ENCODE measurements around the gene TMEM233.

TMEM233 gene

DNA sequence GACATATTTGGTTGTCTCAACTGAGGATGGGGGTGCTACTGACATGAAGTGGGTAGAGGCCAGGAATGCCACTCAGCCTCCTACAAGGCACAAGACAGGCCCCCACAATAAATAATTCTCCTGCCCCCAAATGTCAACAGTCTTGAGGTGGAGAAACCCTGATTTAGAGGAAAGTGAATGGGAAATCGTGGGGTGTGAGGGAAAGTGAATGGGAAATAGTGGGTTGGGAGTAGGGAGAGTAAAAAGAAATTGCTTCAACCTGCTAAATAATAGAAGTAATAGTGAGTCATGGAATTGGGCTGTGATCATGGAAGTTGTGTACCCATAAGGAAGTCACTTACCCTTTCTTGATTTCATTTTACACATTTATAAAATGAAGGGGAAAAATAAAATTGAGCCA, 16.7 kb upstream of the TMEM233 start:
- H3K36me3 ChIP-seq (ENCODE audit: control insufficient read depth in 1 of 2, insufficient read depth in 2 of 2, low read length in 2 of 2): no peaks in the 10 kb centered on the region
- H3K4me1 ChIP-seq (ENCODE audit: control insufficient read depth in 1 of 2, insufficient read depth in 2 of 2, low read length in 2 of 2): no peaks in the 10 kb centered on the region
- H3K9me3 ChIP-seq (ENCODE audit: control insufficient read depth in 1 of 2, low read length in 2 of 2): no peaks in the 10 kb centered on the region
- H3K4me3 ChIP-seq (ENCODE audit: low read depth in 1 of 2, low read length in 2 of 2): no peak overlapping the region
- no peaks in the 10 kb centered on the region for H3K27me3 ChIP-seq (ENCODE audit: control insufficient read depth in 1 of 2, insufficient read depth in 2 of 2, low read length in 2 of 2)
- no peak overlapping the region for H3K27ac ChIP-seq (ENCODE audit: low read depth, low read length)
- no peak overlapping the region for H3K9ac ChIP-seq (ENCODE audit: low read depth in 1 of 2, low read length in 2 of 2)

DNA sequence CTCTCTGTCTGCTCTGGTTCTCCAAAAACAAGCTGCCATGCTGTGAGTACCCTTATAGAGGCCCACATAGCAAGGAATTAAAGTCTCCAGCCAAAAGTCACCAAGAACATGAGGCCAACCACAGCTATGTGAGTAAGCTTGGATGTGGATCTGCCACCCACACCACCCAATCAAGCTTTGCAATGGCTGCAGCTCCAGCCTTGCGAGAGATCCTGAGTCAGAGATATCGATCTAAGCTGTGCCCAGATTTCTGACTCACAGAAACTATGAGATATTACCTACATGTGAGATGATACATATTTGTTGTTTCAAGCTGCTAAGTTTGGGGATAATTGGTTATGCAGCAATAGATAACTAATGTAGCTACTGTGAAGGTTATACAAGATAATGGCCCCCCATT, 15.5 kb upstream of the TMEM233 start:
- Histone ChIP-seq H3K9me3 (ENCODE audit: control insufficient read depth in 1 of 2, low read length in 2 of 2) (no peaks in the 10 kb centered on the region), H3K4me3 (ENCODE audit: low read depth in 1 of 2, low read length in 2 of 2) (no peak overlapping the region), H3K9ac (ENCODE audit: low read depth in 1 of 2, low read length in 2 of 2) (no peak overlapping the region), H3K27ac (ENCODE audit: low read depth, low read length) (no peak overlapping the region), H3K27me3 (ENCODE audit: control insufficient read depth in 1 of 2, insufficient read depth in 2 of 2, low read length in 2 of 2) (no peaks in the 10 kb centered on the region), H3K4me1 (ENCODE audit: control insufficient read depth in 1 of 2, insufficient read depth in 2 of 2, low read length in 2 of 2) (no peaks in the 10 kb centered on the region), H3K36me3 (ENCODE audit: control insufficient read depth in 1 of 2, insufficient read depth in 2 of 2, low read length in 2 of 2) (no peaks in the 10 kb centered on the region)

DNA sequence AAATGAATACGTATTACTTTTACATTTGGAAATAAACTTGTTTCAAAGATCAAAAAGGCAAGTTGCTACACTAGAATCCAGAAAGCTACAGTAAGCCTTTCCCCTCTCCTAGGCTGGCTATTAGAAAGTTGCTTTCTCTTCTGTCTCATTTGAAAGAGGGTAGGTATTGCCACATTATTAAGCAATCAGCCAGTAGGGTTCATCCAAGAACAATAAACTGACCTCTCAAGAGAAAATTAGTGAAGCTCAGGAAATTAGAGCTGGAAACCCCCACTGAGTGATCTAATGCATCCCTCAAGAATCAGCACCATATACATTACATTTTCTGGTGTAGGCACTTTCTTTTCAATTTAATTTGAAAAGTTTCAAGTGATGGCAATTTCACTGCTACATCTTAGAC, 4.5 kb upstream of the TMEM233 start:
- Histone ChIP-seq H3K9me3 (ENCODE audit: control insufficient read depth in 1 of 2, low read length in 2 of 2) (no peaks in the 10 kb centered on the region), H3K4me1 (ENCODE audit: control insufficient read depth in 1 of 2, insufficient read depth in 2 of 2, low read length in 2 of 2) (no peaks in the 10 kb centered on the region), H3K36me3 (ENCODE audit: control insufficient read depth in 1 of 2, insufficient read depth in 2 of 2, low read length in 2 of 2) (no peaks in the 10 kb centered on the region), H3K27me3 (ENCODE audit: control insufficient read depth in 1 of 2, insufficient read depth in 2 of 2, low read length in 2 of 2) (peaks cover 0 to 12% of the 10 kb centered on the region in 2 donors), H3K9ac (ENCODE audit: low read depth in 1 of 2, low read length in 2 of 2) (no peak overlapping the region), H3K27ac (ENCODE audit: low read depth, low read length) (no peak overlapping the region), H3K4me3 (ENCODE audit: low read depth in 1 of 2, low read length in 2 of 2) (no peak overlapping the region)

DNA sequence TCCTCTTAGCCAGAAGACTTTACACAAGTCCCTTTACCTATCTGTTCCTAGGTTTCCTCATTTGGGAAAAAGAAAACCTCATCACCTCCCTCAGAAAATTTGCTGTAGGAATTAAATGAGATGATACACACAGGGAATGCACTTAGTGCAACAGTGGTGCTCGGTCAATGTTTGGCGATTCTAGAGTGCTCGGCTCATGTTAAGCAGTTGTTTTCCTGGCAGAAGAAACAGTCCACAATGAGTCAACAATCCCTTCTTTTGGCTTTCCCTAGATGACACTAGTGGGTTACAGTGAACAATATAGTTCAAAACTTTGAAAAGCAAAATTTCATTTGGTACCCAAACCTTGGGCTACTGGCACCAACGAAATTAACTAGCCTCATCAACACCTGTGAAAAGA, 3.9 kb upstream of the TMEM233 start:
- no peak overlapping the region for H3K4me3 ChIP-seq (ENCODE audit: low read depth in 1 of 2, low read length in 2 of 2)
- H3K27me3 ChIP-seq (ENCODE audit: control insufficient read depth in 1 of 2, insufficient read depth in 2 of 2, low read length in 2 of 2): peaks cover 0 to 18% of the 10 kb centered on the region in 2 donors
- H3K27ac ChIP-seq (ENCODE audit: low read depth, low read length): no peak overlapping the region
- no peaks in the 10 kb centered on the region for H3K9me3 ChIP-seq (ENCODE audit: control insufficient read depth in 1 of 2, low read length in 2 of 2)
- H3K36me3 ChIP-seq (ENCODE audit: control insufficient read depth in 1 of 2, insufficient read depth in 2 of 2, low read length in 2 of 2): no peaks in the 10 kb centered on the region
- no peaks in the 10 kb centered on the region for H3K4me1 ChIP-seq (ENCODE audit: control insufficient read depth in 1 of 2, insufficient read depth in 2 of 2, low read length in 2 of 2)
- no peak overlapping the region for H3K9ac ChIP-seq (ENCODE audit: low read depth in 1 of 2, low read length in 2 of 2)

DNA sequence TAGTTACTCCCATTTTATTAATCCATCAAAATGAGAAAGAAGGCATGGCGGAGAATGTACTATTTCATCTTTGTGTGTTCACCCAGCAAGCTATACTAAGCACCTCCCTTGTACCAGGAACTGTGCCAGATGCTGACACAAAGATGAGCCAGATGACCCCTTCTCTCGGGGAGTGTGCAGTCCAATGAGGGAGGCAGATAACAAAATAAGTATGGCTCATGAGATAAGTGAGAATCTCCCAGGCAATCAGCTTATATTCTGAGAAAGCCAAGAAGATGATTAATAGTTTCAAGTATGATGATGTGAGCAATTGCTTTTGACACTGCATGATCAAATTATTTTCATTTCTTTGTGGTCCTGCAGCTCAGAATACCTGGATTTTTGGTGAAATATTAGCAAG, 1.3 kb upstream of the TMEM233 start:
- Histone ChIP-seq H3K27ac (ENCODE audit: low read depth, low read length) (no peak overlapping the region), H3K9me3 (ENCODE audit: control insufficient read depth in 1 of 2, low read length in 2 of 2) (no peaks in the 10 kb centered on the region), H3K27me3 (ENCODE audit: control insufficient read depth in 1 of 2, insufficient read depth in 2 of 2, low read length in 2 of 2) (peaks cover 12 to 34% of the 10 kb centered on the region in 2 donors), H3K4me3 (ENCODE audit: low read depth in 1 of 2, low read length in 2 of 2) (no peak overlapping the region), H3K36me3 (ENCODE audit: control insufficient read depth in 1 of 2, insufficient read depth in 2 of 2, low read length in 2 of 2) (no peaks in the 10 kb centered on the region), H3K9ac (ENCODE audit: low read depth in 1 of 2, low read length in 2 of 2) (no peak overlapping the region), H3K4me1 (ENCODE audit: control insufficient read depth in 1 of 2, insufficient read depth in 2 of 2, low read length in 2 of 2) (no peaks in the 10 kb centered on the region)

DNA sequence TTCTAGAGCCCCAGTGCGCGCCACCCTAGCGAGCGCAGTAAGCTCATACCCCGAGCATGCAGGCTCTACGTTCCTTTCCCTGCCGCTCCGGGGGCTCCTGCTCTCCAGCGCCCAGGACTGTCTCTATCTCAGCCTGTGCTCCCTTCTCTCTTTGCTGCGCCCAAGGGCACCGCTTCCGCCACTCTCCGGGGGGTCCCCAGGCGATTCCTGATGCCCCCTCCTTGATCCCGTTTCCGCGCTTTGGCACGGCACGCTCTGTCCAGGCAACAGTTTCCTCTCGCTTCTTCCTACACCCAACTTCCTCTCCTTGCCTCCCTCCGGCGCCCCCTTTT, 791 bp downstream of the TMEM233 start:
- peaks cover 17 to 34% of the 10 kb centered on the region in 2 donors for H3K27me3 ChIP-seq (ENCODE audit: control insufficient read depth in 1 of 2, insufficient read depth in 2 of 2, low read length in 2 of 2)
- no peaks in the 10 kb centered on the region for H3K36me3 ChIP-seq (ENCODE audit: control insufficient read depth in 1 of 2, insufficient read depth in 2 of 2, low read length in 2 of 2)
- no peaks in the 10 kb centered on the region for H3K4me1 ChIP-seq (ENCODE audit: control insufficient read depth in 1 of 2, insufficient read depth in 2 of 2, low read length in 2 of 2)
- no peak overlapping the region for H3K9ac ChIP-seq (ENCODE audit: low read depth in 1 of 2, low read length in 2 of 2)
- H3K4me3 ChIP-seq (ENCODE audit: low read depth in 1 of 2, low read length in 2 of 2): no peak overlapping the region
- H3K9me3 ChIP-seq (ENCODE audit: control insufficient read depth in 1 of 2, low read length in 2 of 2): no peaks in the 10 kb centered on the region
- no peak overlapping the region for H3K27ac ChIP-seq (ENCODE audit: low read depth, low read length)

DNA sequence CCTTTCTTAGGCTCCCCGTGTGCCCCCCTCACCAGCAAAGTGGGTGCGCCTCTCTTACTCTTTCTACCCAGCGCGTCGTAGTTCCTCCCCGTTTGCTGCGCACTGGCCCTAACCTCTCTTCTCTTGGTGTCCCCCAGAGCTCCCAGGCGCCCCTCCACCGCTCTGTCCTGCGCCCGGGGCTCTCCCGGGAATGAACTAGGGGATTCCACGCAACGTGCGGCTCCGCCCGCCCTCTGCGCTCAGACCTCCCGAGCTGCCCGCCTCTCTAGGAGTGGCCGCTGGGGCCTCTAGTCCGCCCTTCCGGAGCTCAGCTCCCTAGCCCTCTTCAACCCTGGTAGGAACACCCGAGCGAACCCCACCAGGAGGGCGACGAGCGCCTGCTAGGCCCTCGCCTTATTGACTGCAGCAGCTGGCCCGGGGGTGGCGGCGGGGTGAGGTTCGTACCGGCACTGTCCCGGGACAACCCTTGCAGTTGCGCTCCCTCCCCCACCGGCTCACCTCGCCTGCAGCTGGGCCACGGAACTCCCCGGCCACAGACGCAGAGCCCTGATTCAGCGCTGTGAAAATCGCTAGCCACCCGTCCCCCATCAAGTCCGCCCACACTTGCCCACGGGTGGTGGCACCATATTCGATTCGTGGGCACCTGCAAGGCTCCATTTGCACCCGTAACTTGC, 1.3 kb downstream of the TMEM233 start:
- no peaks in the 10 kb centered on the region for H3K36me3 ChIP-seq (ENCODE audit: control insufficient read depth in 1 of 2, insufficient read depth in 2 of 2, low read length in 2 of 2)
- H3K4me1 ChIP-seq (ENCODE audit: control insufficient read depth in 1 of 2, insufficient read depth in 2 of 2, low read length in 2 of 2): no peaks in the 10 kb centered on the region
- peak overlapping the region in 1 of 2 donors; percentile 32 for H3K4me3 ChIP-seq (ENCODE audit: low read depth in 1 of 2, low read length in 2 of 2)
- no peaks in the 10 kb centered on the region for H3K9me3 ChIP-seq (ENCODE audit: control insufficient read depth in 1 of 2, low read length in 2 of 2)
- no peak overlapping the region for H3K27ac ChIP-seq (ENCODE audit: low read depth, low read length)
- H3K9ac ChIP-seq (ENCODE audit: low read depth in 1 of 2, low read length in 2 of 2): no peak overlapping the region
- peaks cover 17 to 34% of the 10 kb centered on the region in 2 donors for H3K27me3 ChIP-seq (ENCODE audit: control insufficient read depth in 1 of 2, insufficient read depth in 2 of 2, low read length in 2 of 2)

DNA sequence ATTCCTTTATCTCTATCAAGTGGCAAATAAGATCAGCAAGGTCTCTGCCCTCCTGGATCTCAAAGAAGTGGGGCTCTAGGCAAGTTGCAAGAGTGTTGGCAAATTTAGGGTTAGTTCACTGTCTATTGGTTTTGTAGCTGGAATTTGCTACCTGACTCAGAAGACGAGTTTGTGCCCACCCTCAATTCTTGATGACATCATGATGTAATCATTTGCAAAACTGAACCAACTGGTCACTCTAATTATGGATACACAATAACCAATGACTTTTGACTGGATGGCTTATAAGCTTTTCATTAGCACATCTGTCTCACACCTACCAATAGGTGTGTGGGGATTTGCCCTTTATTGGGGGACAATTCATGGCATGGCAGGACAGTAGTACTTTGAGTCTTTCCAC, 4.6 kb downstream of the TMEM233 start:
- Histone ChIP-seq H3K27me3 (ENCODE audit: control insufficient read depth in 1 of 2, insufficient read depth in 2 of 2, low read length in 2 of 2) (peaks cover 17 to 31% of the 10 kb centered on the region in 2 donors), H3K36me3 (ENCODE audit: control insufficient read depth in 1 of 2, insufficient read depth in 2 of 2, low read length in 2 of 2) (no peaks in the 10 kb centered on the region), H3K4me1 (ENCODE audit: control insufficient read depth in 1 of 2, insufficient read depth in 2 of 2, low read length in 2 of 2) (no peaks in the 10 kb centered on the region), H3K9ac (ENCODE audit: low read depth in 1 of 2, low read length in 2 of 2) (no peak overlapping the region), H3K9me3 (ENCODE audit: control insufficient read depth in 1 of 2, low read length in 2 of 2) (no peaks in the 10 kb centered on the region), H3K4me3 (ENCODE audit: low read depth in 1 of 2, low read length in 2 of 2) (no peak overlapping the region), H3K27ac (ENCODE audit: low read depth, low read length) (no peak overlapping the region)

DNA sequence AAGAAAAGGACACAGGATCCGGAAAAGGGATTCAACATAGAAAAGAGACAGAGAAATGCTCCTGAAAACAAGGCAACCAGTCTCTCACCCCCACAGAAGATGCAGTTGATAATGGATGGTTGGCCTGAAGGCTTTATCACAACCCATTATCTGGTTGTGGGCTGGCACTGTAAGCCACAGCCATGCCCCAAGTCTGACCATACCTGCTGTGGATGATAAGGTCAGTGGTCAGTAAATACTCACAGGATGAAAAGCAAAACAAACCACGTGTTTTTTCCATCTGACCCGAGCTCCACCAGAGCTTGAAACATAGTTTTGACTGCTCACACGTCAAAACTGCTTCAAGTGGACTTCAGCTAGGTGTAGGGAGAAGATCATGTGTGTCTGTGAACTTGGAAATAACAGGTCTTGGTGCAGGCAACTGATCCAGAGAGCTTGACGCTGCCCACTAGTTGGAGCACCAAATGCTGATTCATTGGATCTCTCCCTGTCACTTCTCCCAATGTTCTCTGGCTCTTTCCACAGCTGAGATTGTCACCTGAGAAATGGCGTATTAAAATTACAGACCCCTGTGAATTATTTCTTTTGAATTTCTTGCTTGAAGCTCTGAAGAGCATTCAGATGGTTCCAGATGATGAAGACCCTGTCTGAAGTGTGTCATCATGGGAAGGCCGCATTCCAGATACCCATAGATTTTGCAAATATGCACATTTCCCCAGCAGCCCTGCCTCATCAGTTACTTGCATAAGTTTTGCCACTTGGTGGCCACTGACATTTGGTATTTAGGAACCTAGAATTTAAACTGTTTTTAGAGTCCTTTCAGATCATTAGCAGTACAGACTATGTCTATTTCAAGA, 8.5 kb downstream of the TMEM233 start:
- no peak overlapping the region for H3K9ac ChIP-seq (ENCODE audit: low read depth in 1 of 2, low read length in 2 of 2)
- no peaks in the 10 kb centered on the region for H3K36me3 ChIP-seq (ENCODE audit: control insufficient read depth in 1 of 2, insufficient read depth in 2 of 2, low read length in 2 of 2)
- H3K9me3 ChIP-seq (ENCODE audit: control insufficient read depth in 1 of 2, low read length in 2 of 2): no peaks in the 10 kb centered on the region
- H3K4me3 ChIP-seq (ENCODE audit: low read depth in 1 of 2, low read length in 2 of 2): no peak overlapping the region
- H3K27ac ChIP-seq (ENCODE audit: low read depth, low read length): no peak overlapping the region
- H3K4me1 ChIP-seq (ENCODE audit: control insufficient read depth in 1 of 2, insufficient read depth in 2 of 2, low read length in 2 of 2): no peaks in the 10 kb centered on the region
- peaks cover 0 to 4% of the 10 kb centered on the region in 2 donors for H3K27me3 ChIP-seq (ENCODE audit: control insufficient read depth in 1 of 2, insufficient read depth in 2 of 2, low read length in 2 of 2)

DNA sequence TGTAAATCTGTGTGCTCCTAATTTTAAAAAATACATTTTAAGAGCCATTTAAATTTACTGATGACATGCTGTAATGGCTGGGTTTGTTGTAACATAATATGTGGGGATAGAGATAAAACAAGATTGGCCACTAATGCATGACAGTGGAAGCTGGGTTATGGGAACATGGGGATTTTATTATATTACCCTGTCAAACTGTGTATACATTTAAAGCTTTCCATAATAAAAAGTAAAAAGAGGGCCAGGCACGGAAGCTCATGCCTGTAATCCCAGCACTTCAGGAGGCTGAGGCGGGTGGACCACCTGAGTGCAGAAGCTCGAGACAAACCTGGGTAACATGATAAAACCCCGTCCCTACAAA, 9.1 kb downstream of the TMEM233 start:
- Histone ChIP-seq H3K27me3 (ENCODE audit: control insufficient read depth in 1 of 2, insufficient read depth in 2 of 2, low read length in 2 of 2) (peaks cover 0 to under 1% of the 10 kb centered on the region in 2 donors), H3K9me3 (ENCODE audit: control insufficient read depth in 1 of 2, low read length in 2 of 2) (no peaks in the 10 kb centered on the region), H3K4me1 (ENCODE audit: control insufficient read depth in 1 of 2, insufficient read depth in 2 of 2, low read length in 2 of 2) (no peaks in the 10 kb centered on the region), H3K27ac (ENCODE audit: low read depth, low read length) (no peak overlapping the region), H3K4me3 (ENCODE audit: low read depth in 1 of 2, low read length in 2 of 2) (no peak overlapping the region), H3K9ac (ENCODE audit: low read depth in 1 of 2, low read length in 2 of 2) (no peak overlapping the region), H3K36me3 (ENCODE audit: control insufficient read depth in 1 of 2, insufficient read depth in 2 of 2, low read length in 2 of 2) (no peaks in the 10 kb centered on the region)
